HG03378 (cell line): Measurements from ENCODE around the gene C1QL2.

Experiments
- ATAC-seq: cut with Tn5 transposase; IDR thresholded peaks from one replicate; pipeline ENCODE4 v1.9.1; 2021; ENCODE audit warnings: mild to moderate bottlenecking, moderate library complexity; ENCODE audit not compliant: unreplicated experiment

Gene C1QL2

GRCh38 chr2:119179991-119180390 lies 21.4 kb upstream of the C1QL2 start:
- ATAC-seq = no peak

DNA sequence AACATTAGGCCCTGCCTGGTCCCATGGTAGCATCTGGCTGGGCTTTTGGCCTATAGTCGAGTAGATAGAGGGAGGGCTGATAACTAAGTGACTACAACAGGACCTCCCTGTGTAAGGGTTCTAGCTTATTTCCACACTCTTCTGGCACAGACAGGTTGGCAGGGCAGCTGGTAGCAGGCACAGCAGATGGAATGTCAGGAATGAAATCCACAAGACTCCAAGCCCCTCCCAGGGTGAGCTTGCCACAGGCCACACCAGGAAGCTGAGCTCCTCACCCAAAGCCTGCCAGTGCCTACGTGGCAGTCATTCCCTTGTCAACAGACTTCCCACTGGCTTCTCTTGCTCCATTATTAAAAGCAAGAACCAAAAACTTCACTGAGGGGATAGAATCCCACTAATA lies 20.7 kb upstream of the C1QL2 start:
- no peak for ATAC-seq

- no peak for ATAC-seq
Observed at GRCh38 chr2:119178776-119179175, 20.2 kb upstream of the C1QL2 start.

DNA sequence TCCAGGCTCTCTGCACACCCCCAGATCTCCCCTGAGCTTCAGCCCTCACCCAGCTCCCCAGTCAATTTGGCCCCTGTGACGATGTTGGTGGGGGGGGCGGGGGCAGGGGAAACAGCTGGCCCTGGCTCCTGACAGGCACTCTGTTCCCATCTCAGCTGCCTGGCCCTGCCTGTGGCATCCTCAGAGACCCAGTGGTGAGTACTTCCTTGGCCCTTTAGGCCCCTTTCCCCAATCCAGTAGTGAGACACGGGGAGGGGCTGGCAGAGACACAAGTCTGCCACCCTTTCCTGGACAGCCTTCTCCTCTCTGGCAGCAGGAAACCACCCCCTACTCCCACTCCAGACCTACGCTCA lies 19.3 kb upstream of the C1QL2 start:
- ATAC-seq = no peak

DNA sequence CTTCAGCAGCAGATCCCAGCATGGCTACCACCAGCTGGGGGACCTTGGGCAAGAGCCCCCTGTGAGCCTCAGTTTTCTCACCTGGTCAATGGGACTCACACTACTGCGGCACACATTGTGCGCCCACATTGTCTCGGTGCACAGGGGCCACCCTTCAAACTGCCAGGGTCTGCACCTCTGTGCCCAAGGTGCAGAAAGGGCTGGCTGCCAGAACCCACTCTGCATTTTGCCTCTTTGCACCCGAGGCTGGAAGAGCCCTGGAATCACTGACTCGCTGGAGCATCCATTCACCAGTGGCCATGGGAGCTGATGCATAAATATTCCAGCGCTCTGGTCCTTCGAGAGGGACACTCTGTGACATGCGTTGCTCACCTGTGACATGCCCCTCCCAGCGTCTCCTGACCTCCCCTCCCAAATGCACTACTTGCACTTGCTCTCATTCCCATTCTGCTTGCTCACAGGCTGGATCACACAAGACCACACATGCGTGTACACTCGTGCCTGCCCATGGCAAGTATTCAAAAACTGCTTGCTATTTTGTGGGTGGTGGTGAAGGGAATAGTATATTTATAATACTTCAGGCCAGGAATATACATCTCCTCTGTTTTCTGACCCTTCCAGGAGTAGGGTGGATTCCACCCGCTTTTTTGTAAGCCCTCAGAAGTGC lies 18.8 kb upstream of the C1QL2 start:
- ATAC-seq = no peak

GRCh38 chr2:119175517-119175916 lies 17.0 kb upstream of the C1QL2 start:
- no peak for ATAC-seq

- no peak for ATAC-seq
Observed at GRCh38 chr2:119174993-119175347, 16.4 kb upstream of the C1QL2 start.

DNA sequence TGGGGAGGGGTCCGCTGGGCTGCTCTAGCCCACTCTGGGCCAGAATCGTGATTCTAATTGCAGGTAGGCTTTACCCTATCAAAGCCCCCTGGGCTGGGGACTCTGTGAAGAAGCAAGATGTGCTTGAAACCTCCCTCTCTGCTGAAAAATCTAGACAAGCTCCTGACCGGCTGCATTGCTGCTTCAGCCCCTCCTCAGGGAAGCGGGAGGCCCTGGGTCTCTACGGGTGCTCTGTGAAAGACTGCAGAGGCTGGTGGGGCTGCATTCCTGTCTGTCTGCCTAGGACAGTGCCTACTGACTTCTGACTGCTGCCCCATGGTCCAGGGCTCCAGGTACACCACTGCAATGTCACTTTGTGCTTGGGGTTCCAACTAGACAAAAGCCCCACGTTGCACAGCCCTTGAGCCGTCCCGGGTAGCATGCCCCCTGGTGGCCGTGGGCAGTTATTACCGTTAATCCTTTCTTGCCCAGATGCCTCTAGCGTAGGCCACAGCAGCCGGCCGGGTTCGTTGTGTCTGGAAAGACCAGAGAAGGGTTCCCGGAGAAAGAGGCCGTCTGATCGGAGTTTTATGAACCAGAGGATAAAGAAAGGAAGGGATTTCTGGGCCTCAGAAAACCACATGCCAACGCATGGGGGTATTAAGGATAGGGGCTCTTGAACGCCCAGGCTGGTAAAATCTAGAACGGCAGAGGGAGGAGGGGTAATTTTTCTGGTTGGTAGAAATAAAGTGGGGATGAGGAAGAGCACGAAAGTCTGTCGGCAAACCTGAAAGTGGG lies 15.9 kb upstream of the C1QL2 start:
- ATAC-seq = peak; percentile 71

DNA sequence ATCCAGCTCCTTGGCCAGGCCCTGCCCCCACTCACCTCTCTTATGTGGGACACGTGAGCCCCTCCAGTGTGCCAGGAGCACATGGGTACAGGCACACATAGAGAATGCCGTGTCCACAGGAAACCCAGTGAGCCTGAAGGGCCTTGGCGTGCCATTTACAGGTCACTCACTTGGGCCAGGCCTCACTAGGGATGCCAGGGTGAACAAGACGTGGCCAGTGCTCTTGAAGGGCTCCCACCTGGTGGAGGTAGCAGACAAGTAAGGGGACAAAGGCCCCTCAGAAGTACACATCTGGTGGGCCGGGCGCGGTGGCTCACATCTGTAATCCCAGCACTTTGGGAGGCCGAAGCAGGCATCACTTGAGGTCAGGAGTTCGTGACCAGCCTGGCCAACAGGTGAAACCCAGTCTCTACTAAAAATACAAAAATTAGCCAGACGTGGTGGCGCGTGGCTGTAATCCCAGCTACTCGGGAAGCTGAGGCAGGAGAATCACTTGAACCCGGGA lies 15.1 kb upstream of the C1QL2 start:
- no peak for ATAC-seq

- ATAC-seq = no peak
Observed at GRCh38 chr2:119170504-119170903, 12.0 kb upstream of the C1QL2 start.

DNA sequence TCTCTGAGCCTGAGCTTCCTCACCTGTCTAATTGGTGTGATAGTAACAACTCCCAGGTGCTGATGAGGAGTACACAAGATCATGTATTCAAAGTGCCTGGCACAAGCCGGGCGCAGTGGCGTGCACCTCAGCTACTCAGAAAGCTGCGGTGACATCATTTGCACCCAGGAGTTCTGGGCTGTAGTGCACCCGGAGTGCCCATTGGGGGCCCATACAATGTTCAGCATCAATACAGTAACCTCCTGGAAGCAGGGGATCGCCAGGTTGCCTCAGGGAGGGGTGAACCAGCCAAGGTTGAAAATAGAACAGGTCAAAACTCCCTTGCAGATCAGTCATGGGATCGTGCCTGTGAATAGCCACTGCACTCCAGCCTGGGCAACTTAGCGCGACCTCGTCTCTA lies 11.2 kb upstream of the C1QL2 start:
- no peak for ATAC-seq

DNA sequence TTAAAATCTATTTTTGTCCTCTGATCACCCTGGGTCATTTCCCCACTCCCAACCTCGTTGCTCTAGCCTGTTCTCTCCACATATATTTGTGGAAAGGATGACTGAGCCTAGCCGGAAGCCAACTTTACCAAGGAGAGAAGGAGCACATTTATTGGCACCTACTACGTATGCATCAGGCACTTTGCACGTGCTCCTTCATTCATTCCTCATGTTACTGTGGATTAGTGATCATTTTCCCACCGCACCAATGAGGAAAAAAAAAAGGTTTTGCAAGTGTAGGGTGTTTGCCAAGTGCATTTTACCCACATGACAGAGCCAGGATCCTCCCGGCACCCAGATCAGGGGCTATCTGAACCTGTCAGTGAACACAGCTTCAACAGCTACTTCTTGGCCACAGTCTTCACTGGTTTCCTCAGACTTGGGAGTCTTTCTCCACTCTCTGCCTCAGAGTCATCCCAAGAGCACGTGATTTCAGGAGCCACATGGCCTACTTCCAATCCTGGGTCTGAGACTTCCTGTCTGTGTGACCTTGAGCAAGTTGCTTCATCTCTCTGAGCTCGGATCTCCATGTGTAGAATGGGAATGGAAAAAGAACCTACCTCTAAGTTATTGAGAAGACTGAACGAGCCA lies 1.9 kb upstream of the C1QL2 start:
- no peak for ATAC-seq

GRCh38 chr2:119157850-119158511 lies 570 bp downstream of the C1QL2 start:
- ATAC-seq = no peak

DNA sequence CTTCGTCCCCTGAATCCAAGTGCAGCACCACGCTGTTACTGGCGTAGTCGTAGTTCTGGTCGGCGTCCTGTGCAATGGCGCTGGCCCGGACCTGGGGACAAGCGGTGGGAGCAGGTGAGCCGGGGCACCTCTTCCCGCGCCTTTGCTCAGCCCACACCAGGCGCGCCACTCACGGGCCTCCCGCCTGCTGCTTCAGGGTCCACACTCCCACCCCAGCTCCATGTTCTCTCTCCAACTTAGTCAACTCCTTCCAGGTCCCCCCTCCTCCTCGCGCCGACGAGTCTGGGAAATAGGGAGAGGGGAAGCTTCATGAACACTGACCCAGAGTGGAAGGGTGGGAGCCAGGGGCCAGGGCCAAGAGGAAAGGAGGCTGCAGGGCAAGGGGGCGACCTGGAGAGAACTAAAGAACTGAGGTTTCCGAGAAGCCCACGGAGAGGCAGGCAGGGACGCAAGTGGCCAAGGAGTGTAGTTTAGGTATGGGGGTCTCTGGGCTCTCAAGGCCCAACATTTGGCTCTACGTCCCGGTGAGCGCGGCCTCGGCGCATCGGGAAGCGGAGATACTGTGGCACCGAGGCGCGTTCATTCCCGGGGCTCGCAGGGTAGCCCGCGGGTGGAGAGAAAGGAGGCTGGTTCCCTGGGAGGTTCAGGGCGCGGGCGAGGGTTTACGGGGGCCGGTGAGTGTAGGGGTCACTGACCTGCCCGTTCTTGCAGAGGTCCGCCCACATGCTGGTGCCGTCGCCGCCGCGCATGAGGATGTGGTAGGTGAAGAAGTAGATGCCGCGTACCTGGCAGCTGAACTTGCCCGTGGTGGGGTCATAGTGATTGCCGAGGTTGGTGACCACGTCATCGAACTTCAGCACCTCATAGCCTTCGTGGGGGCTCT lies 1.4 kb downstream of the C1QL2 start:
- no peak for ATAC-seq

DNA sequence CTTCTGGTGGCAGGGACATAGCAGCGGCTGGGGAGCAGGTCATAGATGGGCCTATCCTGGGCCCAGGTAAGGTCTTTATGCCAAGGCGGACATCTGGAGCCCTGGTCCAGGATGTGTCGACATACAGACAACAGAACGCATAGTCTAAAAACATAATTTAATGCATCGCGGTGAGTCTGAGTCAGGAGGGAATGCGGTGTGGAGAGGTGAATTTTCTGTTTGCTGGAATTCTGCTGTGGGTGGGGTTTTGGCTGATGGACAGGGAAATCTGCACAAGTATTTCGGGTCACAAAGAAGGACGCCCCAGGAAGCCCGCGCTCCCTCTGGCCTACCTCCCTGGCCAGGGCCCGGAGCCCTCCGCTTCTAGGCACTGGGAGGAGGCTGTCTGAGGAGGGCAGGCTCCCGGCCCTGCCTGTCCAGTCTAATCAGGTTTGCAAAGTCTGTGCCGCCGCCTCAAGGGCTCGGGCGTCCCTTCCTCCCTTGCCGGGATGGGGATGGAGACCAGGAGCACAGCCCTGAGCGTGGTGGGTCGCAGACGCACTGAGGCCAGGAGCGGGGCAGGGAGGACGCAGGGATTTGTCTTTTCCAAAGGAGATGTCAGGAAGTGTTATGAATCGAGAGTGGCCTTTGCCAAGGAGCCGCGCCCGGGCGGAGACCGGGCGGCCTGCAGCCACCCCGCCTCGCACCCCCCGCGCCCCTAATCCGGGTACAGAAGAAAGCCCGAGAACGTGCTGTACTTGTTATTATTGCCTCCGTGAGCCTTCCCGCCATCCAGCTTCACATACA lies 2.3 kb downstream of the C1QL2 start:
- ATAC-seq = no peak

GRCh38 chr2:119155633-119156032 lies 2.9 kb downstream of the C1QL2 start:
- no peak for ATAC-seq

- no peak for ATAC-seq
Observed at GRCh38 chr2:119154076-119154475, 4.5 kb downstream of the C1QL2 start.

- ATAC-seq = no peak
Observed at GRCh38 chr2:119149611-119150010, 8.9 kb downstream of the C1QL2 start.

DNA sequence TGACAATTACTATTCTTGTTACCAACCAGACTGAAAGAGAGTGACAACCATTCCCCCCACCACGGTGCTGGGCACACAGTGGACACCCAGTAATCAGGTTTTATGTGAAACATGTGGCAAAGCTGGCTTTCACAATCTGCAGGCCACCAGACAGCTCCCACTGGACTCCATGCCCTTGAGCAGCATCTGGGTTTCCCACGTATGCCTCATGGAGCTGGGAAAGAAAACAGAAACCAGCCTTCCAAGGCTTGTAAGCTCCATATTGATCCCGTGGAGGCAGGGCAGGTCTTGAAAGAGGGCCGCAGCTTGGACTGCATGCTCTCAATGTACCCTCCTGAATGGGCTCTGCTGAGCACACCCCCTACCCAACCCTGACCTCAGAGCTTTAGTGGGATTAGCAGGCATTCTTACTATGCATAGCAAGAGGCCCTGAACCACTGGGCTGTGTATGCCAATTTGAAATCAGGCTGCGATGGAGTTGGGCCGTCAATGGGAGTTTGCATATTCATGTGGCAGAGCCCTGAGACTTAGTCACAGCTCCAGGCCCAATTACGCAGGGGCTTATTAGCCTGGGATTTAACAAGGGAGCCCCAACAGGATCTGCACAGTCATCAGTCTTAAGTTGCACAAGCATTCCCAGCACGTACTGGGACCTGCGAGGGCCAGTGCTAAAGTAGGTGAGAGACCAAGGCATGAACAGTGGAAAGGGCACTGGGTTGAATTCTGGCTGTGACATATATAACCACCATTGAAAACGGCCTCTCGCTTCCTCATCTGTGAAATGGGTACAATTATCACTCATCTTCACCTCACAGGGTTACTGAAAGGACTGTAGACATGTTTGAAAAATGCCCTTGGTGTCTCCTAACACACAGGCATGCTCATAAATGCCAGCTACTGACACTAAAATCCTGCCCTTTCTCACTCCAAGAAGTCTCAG lies 10.5 kb downstream of the C1QL2 start:
- no peak for ATAC-seq
